Measurements from ENCODE around the gene MDP1.

The MDP1 gene

GRCh38 chr14:24236689-24237462, 21.0 kb upstream of the MDP1 start:
- no peaks in the 10 kb centered on the region for H3K36me3 ChIP-seq (ENCODE audit: insufficient read depth)
- no peak overlapping the region for H3K4me3 ChIP-seq (IDR thresholded peaks at IDR 0.05; ENCODE audit: insufficient read depth, low read depth, low read length)
- H3K27ac ChIP-seq, result no peak overlapping the region
- H3K79me2 ChIP-seq (ENCODE audit: insufficient read depth, low read depth), result no peaks in the 10 kb centered on the region
- TF ChIP-seq CTCF (conservative IDR thresholded peaks at IDR 0.05; ENCODE audit: low read depth, low read length), result no peak
- peaks cover 20% of the 10 kb centered on the region for H3K4me1 ChIP-seq (ENCODE audit: low read depth, poor library complexity, severe bottlenecking)
- H4K20me1 ChIP-seq (ENCODE audit: insufficient read depth), result no peaks in the 10 kb centered on the region
- H3K4me2 ChIP-seq, result no peak overlapping the region
- H3K27me3 ChIP-seq (ENCODE audit: insufficient read depth, low read depth), result no peaks in the 10 kb centered on the region
- no peak overlapping the region for H2AFZ ChIP-seq (ENCODE audit: low read depth)
- H3K9ac ChIP-seq, result no peak overlapping the region

GRCh38 chr14:24235804-24236688, 20.2 kb upstream of the MDP1 start:
- Histone ChIP-seq H3K4me1 (ENCODE audit: low read depth, poor library complexity, severe bottlenecking) (peaks cover 14% of the 10 kb centered on the region), H3K9ac (no peak overlapping the region), H3K79me2 (ENCODE audit: insufficient read depth, low read depth) (peaks cover 7% of the 10 kb centered on the region; the same call in 1 of the 2 replicates), H3K36me3 (ENCODE audit: insufficient read depth) (no peaks in the 10 kb centered on the region), H3K27ac (no peak overlapping the region), H2AFZ (ENCODE audit: low read depth) (no peak overlapping the region), H3K4me3 (IDR thresholded peaks at IDR 0.05; ENCODE audit: insufficient read depth, low read depth, low read length) (no peak overlapping the region), H3K27me3 (ENCODE audit: insufficient read depth, low read depth) (no peaks in the 10 kb centered on the region), H4K20me1 (ENCODE audit: insufficient read depth) (no peaks in the 10 kb centered on the region), H3K4me2 (no peak overlapping the region)
- TF ChIP-seq CTCF (conservative IDR thresholded peaks at IDR 0.05; ENCODE audit: low read depth, low read length), result no peak

- no peak for TF ChIP-seq CTCF (conservative IDR thresholded peaks at IDR 0.05; ENCODE audit: low read depth, low read length)
- H3K9ac ChIP-seq, result no peak overlapping the region
- H3K27ac ChIP-seq, result no peak overlapping the region
- no peaks in the 10 kb centered on the region for H4K20me1 ChIP-seq (ENCODE audit: insufficient read depth)
- peaks cover 14% of the 10 kb centered on the region for H3K4me1 ChIP-seq (ENCODE audit: low read depth, poor library complexity, severe bottlenecking)
- peaks cover 8% of the 10 kb centered on the region; the same call in 1 of the 2 replicates for H3K79me2 ChIP-seq (ENCODE audit: insufficient read depth, low read depth)
- no peaks in the 10 kb centered on the region for H3K27me3 ChIP-seq (ENCODE audit: insufficient read depth, low read depth)
- H3K4me2 ChIP-seq, result no peak overlapping the region
- H2AFZ ChIP-seq (ENCODE audit: low read depth), result no peak overlapping the region
- no peaks in the 10 kb centered on the region for H3K36me3 ChIP-seq (ENCODE audit: insufficient read depth)
- H3K4me3 ChIP-seq (IDR thresholded peaks at IDR 0.05; ENCODE audit: insufficient read depth, low read depth, low read length), result no peak overlapping the region
Measured at GRCh38 chr14:24234095-24235005, 18.5 kb upstream of the MDP1 start.

- Histone ChIP-seq H3K4me1 (ENCODE audit: low read depth, poor library complexity, severe bottlenecking) (peaks cover 14% of the 10 kb centered on the region), H3K4me2 (peak overlapping the region; percentile 76; the same call in 1 of the 2 replicates), H4K20me1 (ENCODE audit: insufficient read depth) (no peaks in the 10 kb centered on the region), H2AFZ (ENCODE audit: low read depth) (no peak overlapping the region), H3K27ac (no peak overlapping the region), H3K79me2 (ENCODE audit: insufficient read depth, low read depth) (peaks cover 8% of the 10 kb centered on the region; the same call in 1 of the 2 replicates), H3K27me3 (ENCODE audit: insufficient read depth, low read depth) (no peaks in the 10 kb centered on the region), H3K9ac (peak overlapping the region; percentile 46; the same call in 1 of the 2 replicates), H3K36me3 (ENCODE audit: insufficient read depth) (no peaks in the 10 kb centered on the region), H3K4me3 (IDR thresholded peaks at IDR 0.05; ENCODE audit: insufficient read depth, low read depth, low read length) (no peak overlapping the region)
- TF ChIP-seq CTCF (conservative IDR thresholded peaks at IDR 0.05; ENCODE audit: low read depth, low read length), result no peak
Measured at GRCh38 chr14:24233538-24233866, 17.6 kb upstream of the MDP1 start.

Measured in KMS-11 (cell line).